HFF-Myc (cell line): Measurements from ENCODE around the gene FOXO4.

Experiments
- DNase-seq: peaks from one replicate; pipeline ENCODE4 v3.0.0-alpha.2; 2011; ENCODE audit warnings: low read depth; ENCODE audit errors: extremely low read depth
- H3K4me3 ChIP-seq: replicated peaks from 2 replicates; pipeline ENCODE4 v1.5.1; 2011; ENCODE audit warnings: low read depth, mild to moderate bottlenecking, control low read depth, low read length
- TF ChIP-seq, protein P1 (sequence below): IDR thresholded peaks from 2 replicates; pipeline ENCODE4 v1.5.1; 2012; ENCODE audit warnings: mild to moderate bottlenecking, low read depth, low read length, control low read depth; ENCODE audit errors: missing control alignments

The FOXO4 gene

GRCh38 chrX:71140440-71140839 lies 44.8 kb downstream of the FOXO4 start:
- no peak overlapping the region for H3K4me3 ChIP-seq
- TF ChIP-seq, protein P1, sequence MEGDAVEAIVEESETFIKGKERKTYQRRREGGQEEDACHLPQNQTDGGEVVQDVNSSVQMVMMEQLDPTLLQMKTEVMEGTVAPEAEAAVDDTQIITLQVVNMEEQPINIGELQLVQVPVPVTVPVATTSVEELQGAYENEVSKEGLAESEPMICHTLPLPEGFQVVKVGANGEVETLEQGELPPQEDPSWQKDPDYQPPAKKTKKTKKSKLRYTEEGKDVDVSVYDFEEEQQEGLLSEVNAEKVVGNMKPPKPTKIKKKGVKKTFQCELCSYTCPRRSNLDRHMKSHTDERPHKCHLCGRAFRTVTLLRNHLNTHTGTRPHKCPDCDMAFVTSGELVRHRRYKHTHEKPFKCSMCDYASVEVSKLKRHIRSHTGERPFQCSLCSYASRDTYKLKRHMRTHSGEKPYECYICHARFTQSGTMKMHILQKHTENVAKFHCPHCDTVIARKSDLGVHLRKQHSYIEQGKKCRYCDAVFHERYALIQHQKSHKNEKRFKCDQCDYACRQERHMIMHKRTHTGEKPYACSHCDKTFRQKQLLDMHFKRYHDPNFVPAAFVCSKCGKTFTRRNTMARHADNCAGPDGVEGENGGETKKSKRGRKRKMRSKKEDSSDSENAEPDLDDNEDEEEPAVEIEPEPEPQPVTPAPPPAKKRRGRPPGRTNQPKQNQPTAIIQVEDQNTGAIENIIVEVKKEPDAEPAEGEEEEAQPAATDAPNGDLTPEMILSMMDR: no peak

GRCh38 chrX:71143508-71143907 lies 47.9 kb downstream of the FOXO4 start:
- H3K4me3 ChIP-seq: no peak overlapping the region
- TF ChIP-seq, protein P1: no peak
- no peak for DNase-seq

More at GRCh38 chrX:71140440-71140839, 44.8 kb downstream of the FOXO4 start:
- no peak for DNase-seq

GRCh38 chrX:71144651-71145050 lies 49.0 kb downstream of the FOXO4 start, which contains the start of gene NLGN3:
TSS of gene NLGN3 (plus strand) at chrX:71144841. CDS start at chrX:71147750, 2,909 bp downstream.
- TF ChIP-seq, protein P1: no peak
- H3K4me3 ChIP-seq: no peak within 1 kb of the TSS
- no peak for DNase-seq

DNA sequence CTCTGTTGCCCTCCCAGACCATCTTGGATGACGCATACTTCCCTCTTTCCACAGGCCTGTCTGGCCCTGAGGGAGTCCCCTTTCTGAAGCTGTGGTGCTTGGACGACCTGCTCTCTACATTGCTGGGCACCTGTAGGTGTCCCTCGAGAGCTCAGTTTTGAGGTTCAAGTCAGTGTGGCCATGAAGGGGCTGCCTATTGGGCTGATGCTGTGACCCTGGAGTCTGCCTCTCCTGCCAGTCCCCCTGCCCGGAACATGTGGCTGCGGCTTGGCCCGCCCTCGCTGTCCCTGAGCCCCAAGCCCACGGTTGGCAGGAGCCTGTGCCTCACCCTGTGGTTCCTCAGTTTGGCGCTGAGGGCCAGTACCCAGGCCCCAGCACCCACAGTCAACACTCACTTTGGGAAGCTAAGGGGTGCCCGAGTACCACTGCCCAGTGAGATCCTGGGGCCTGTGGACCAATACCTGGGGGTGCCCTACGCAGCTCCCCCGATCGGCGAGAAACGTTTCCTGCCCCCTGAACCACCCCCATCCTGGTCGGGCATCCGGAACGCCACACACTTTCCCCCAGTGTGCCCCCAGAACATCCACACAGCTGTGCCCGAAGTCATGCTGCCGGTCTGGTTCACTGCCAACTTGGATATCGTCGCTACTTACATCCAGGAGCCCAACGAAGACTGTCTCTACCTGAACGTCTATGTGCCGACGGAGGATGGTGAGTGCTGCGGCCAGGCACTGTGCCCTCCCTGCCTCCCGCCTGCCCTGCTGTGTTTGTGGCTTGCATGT lies 52.0 kb downstream of the FOXO4 start:
- H3K4me3 ChIP-seq: no peak overlapping the region
- no peak for DNase-seq
- TF ChIP-seq, protein P1: no peak

- H3K4me3 ChIP-seq: no peak overlapping the region
- DNase-seq: no peak
- TF ChIP-seq, protein P1: no peak
Measured at GRCh38 chrX:71148278-71148663, 52.6 kb downstream of the FOXO4 start.

- no peak for DNase-seq
- TF ChIP-seq, protein P1: no peak
- H3K4me3 ChIP-seq: no peak overlapping the region
Measured at GRCh38 chrX:71151366-71151765, 55.7 kb downstream of the FOXO4 start.
